ENCODE data around the gene ZNF524. TPM values are rescaled to one million over a fixed set of nuclear protein-coding genes. Genes with fewer than 3 reads are reported as not detected.

ZNF524 gene
- total RNA-seq, 1 experiment from 2014 or later = 5.5 TPM

- Mint-ChIP-seq H3K9me3 (peaks cover 4% of the 10 kb centered on the region), H3K4me1 (peaks cover 32% of the 10 kb centered on the region), H3K27me3 (ENCODE audit: low read depth) (peaks cover 9% of the 10 kb centered on the region), H3K27ac (peak overlapping the region; percentile 82), H3K36me3 (peaks cover 16% of the 10 kb centered on the region), H3K4me3 (peak overlapping the region; percentile 100)
- ChIA-PET POLR2A (no interaction called here), CTCF (interaction anchor here (1.0 to 2.9 kb wide), 5 partner anchors 12 to 169 kb away, joined by 3 to 10 read pairs (median 4); partner anchors contain the start of genes ZNF784 and ZNF865)
- TF ChIP-seq PRRX2 (CRISPR knock-in tag; IDR thresholded peaks at IDR 0.05) = no peak
- no peak for TF ChIP-seq E2F4 (CRISPR knock-in tag; IDR thresholded peaks at IDR 0.05; ENCODE audit: borderline replicate concordance, low read depth)
- no peak for TF ChIP-seq ZNF281 (CRISPR knock-in tag; IDR thresholded peaks at IDR 0.05)
- no peak for TF ChIP-seq ATF6 (CRISPR knock-in tag; IDR thresholded peaks at IDR 0.05)
- no peak for TF ChIP-seq IRF2 (CRISPR knock-in tag; IDR thresholded peaks at IDR 0.05; ENCODE audit: borderline replicate concordance, low read depth)
- TF ChIP-seq NFATC4 (CRISPR knock-in tag; IDR thresholded peaks at IDR 0.05) = no peak
- no peak for TF ChIP-seq FOXJ3 (CRISPR knock-in tag; IDR thresholded peaks at IDR 0.05; ENCODE audit: borderline replicate concordance)
- no peak for TF ChIP-seq PREB (CRISPR knock-in tag; IDR thresholded peaks at IDR 0.05; ENCODE audit: borderline replicate concordance)
- no peak for TF ChIP-seq ZNF396 (CRISPR knock-in tag; IDR thresholded peaks at IDR 0.05; ENCODE audit: borderline replicate concordance)
- no peak for TF ChIP-seq ZNF416 (CRISPR knock-in tag; IDR thresholded peaks at IDR 0.05)
- no peak for TF ChIP-seq IRF1 (CRISPR knock-in tag; IDR thresholded peaks at IDR 0.05)
- TF ChIP-seq, protein P1, sequence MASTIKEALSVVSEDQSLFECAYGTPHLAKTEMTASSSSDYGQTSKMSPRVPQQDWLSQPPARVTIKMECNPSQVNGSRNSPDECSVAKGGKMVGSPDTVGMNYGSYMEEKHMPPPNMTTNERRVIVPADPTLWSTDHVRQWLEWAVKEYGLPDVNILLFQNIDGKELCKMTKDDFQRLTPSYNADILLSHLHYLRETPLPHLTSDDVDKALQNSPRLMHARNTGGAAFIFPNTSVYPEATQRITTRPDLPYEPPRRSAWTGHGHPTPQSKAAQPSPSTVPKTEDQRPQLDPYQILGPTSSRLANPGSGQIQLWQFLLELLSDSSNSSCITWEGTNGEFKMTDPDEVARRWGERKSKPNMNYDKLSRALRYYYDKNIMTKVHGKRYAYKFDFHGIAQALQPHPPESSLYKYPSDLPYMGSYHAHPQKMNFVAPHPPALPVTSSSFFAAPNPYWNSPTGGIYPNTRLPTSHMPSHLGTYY (CRISPR knock-in tag; IDR thresholded peaks at IDR 0.05) = no peak
- no peak for TF ChIP-seq NFE2L1 (CRISPR knock-in tag; IDR thresholded peaks at IDR 0.05)
- no peak for TF ChIP-seq OVOL2 (CRISPR knock-in tag; IDR thresholded peaks at IDR 0.05; ENCODE audit: borderline replicate concordance)
- DNase-seq (ENCODE audit: low spot score) = no peak
- no peak for ATAC-seq
These were observed 36.6 kb downstream of the ZNF524 start for GRCh38 chr19:55636723-55637122.

GRCh38 chr19:55637534-55637933 is 37.4 kb downstream of the ZNF524 start:
- ChIA-PET CTCF (interaction anchor here (0.8 to 2.1 kb wide), 4 partner anchors 16 to 134 kb away, joined by 4 to 10 read pairs (median 6); partner anchors contain the start of gene ZNF865), POLR2A (interaction anchor here (0.6 kb wide), 1 partner anchor 687 kb away, joined by 3 read pairs; no protein-coding TSS in a partner anchor)
- Mint-ChIP-seq H3K36me3 (peaks cover 16% of the 10 kb centered on the region), H3K27me3 (ENCODE audit: low read depth) (peaks cover 9% of the 10 kb centered on the region), H3K4me1 (peaks cover 30% of the 10 kb centered on the region), H3K9me3 (peaks cover 4% of the 10 kb centered on the region), H3K27ac (no peak overlapping the region; the same call in 1 of the 2 replicates), H3K4me3 (no peak overlapping the region)
- DNase-seq (ENCODE audit: low spot score) (no peak), ATAC-seq (no peak)
- no peak for TF ChIP-seq FOXP1 (CRISPR knock-in tag; IDR thresholded peaks at IDR 0.05; ENCODE audit: borderline replicate concordance)
- no peak for TF ChIP-seq MAX (CRISPR knock-in tag; IDR thresholded peaks at IDR 0.05)
- TF ChIP-seq, protein P2, sequence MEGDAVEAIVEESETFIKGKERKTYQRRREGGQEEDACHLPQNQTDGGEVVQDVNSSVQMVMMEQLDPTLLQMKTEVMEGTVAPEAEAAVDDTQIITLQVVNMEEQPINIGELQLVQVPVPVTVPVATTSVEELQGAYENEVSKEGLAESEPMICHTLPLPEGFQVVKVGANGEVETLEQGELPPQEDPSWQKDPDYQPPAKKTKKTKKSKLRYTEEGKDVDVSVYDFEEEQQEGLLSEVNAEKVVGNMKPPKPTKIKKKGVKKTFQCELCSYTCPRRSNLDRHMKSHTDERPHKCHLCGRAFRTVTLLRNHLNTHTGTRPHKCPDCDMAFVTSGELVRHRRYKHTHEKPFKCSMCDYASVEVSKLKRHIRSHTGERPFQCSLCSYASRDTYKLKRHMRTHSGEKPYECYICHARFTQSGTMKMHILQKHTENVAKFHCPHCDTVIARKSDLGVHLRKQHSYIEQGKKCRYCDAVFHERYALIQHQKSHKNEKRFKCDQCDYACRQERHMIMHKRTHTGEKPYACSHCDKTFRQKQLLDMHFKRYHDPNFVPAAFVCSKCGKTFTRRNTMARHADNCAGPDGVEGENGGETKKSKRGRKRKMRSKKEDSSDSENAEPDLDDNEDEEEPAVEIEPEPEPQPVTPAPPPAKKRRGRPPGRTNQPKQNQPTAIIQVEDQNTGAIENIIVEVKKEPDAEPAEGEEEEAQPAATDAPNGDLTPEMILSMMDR (IDR thresholded peaks at IDR 0.05) = no peak
- no peak for TF ChIP-seq E2F1 (CRISPR knock-in tag; IDR thresholded peaks at IDR 0.05)

All from WTC11 (cell line).